Astrocyte of the cerebellum (primary cell): ENCODE measurements around the gene RFT1.

Source experiments
- DNase-seq: peaks from one replicate; pipeline ENCODE4 v3.0.0-alpha.2; 2011; ENCODE audit warnings: low read depth
- H3K4me3 ChIP-seq: 2 replicates; pipeline ENCODE4 v1.5.1; 2011; ENCODE audit warnings: mild to moderate bottlenecking, low read depth, low read length, moderate library complexity
- CTCF ChIP-seq: IDR thresholded peaks from 2 replicates; pipeline ENCODE4 v1.5.1; 2012; ENCODE audit warnings: low read length, low read depth, moderate library complexity, mild to moderate bottlenecking; ENCODE audit errors: missing control alignments
- in situ Hi-C: cut with HindIII; loops from 2 replicates; pipeline ENCODE4 v1.10.0; 2017; ENCODE audit warnings: low sequenced_read_pairs

Gene RFT1

GRCh38 chr3:53149699-53150098 lies 19.5 kb upstream of the RFT1 start:
- TF ChIP-seq CTCF = no peak
- DNase-seq = no peak
- in situ Hi-C loops = loop anchor here (5.0 kb wide), 1 partner anchor 38 kb away; no protein-coding TSS in a partner anchor
- H3K4me3 ChIP-seq = no peak overlapping the region

GRCh38 chr3:53149006-53149690 lies 18.9 kb upstream of the RFT1 start:
- in situ Hi-C loops = no loop called here
- no peak for TF ChIP-seq CTCF
- H3K4me3 ChIP-seq = no peak overlapping the region
- DNase-seq = no peak

GRCh38 chr3:53147903-53148400 lies 17.7 kb upstream of the RFT1 start:
- no peak for TF ChIP-seq CTCF
- no peak overlapping the region for H3K4me3 ChIP-seq
- no peak for DNase-seq
- in situ Hi-C loops = no loop called here

- no peak for DNase-seq
- H3K4me3 ChIP-seq = no peak overlapping the region
- in situ Hi-C loops = no loop called here
- TF ChIP-seq CTCF = no peak
These were observed 17.1 kb upstream of the RFT1 start for GRCh38 chr3:53147151-53147902.

GRCh38 chr3:53146319-53146891 lies 16.2 kb upstream of the RFT1 start:
- TF ChIP-seq CTCF = no peak
- H3K4me3 ChIP-seq = no peak overlapping the region
- in situ Hi-C loops = no loop called here
- no peak for DNase-seq

GRCh38 chr3:53145713-53146080 lies 15.5 kb upstream of the RFT1 start:
- in situ Hi-C loops = no loop called here
- no peak overlapping the region for H3K4me3 ChIP-seq
- DNase-seq = no peak
- no peak for TF ChIP-seq CTCF
